Left ventricle myocardium inferior (tissue), 1 donor: ENCODE measurements around the gene GABRG3. TPM values are rescaled to one million over a fixed set of nuclear protein-coding genes. Genes with fewer than 3 reads are reported as not detected.

Experiments used
- DNase-seq: peaks from one replicate; pipeline ENCODE4 v3.0.0-alpha.2; 2020
- H3K27ac ChIP-seq: fragments of 200-600 bp; replicated peaks from 2 replicates; pipeline ENCODE4 v1.8.0; 2021
- H3K27me3 ChIP-seq: fragments of 200-600 bp; 2 replicates; pipeline ENCODE4 v1.8.0; 2021; ENCODE audit warnings: low read depth
- H3K36me3 ChIP-seq: fragments of 200-600 bp; 2 replicates; pipeline ENCODE4 v1.8.0; 2021
- H3K4me1 ChIP-seq: fragments of 200-600 bp; 2 replicates; pipeline ENCODE4 v1.8.0; 2021
- H3K4me3 ChIP-seq: fragments of 200-600 bp; 2 replicates; pipeline ENCODE4 v1.8.0; 2021; ENCODE audit warnings: mild to moderate bottlenecking, moderate library complexity
- H3K9me3 ChIP-seq: fragments of 200-600 bp; replicated peaks from 2 replicates; pipeline ENCODE4 v1.8.0; 2021
- CTCF ChIP-seq: fragments of 200-600 bp; IDR thresholded peaks from 2 replicates; pipeline ENCODE4 v1.8.0; 2021; ENCODE audit warnings: antibody characterized with exemption, mild to moderate bottlenecking, borderline replicate concordance
- intact Hi-C: fragments of 100-400 bp; cut with micrococcal nuclease; formaldehyde crosslinking; loops from one replicate; pipeline ENCODE4 v1.11.0; 2022
- total RNA-seq: library from RNA; stranded (reverse); fragmentation: NEBNext Ultra II Directional; extraction: Animal tissue kit (Norgen Biotek cat#: 25700); gene quantifications from one replicate; pipeline ENCODE4 v1.2.1, GENCODE V29; 2021
- donor health status: DM: no; HTN: yes; CAD: no; lungs with severe emphysema.

The GABRG3 gene
- total RNA-seq, 1 donor from 2014 or later: not detected

- Histone ChIP-seq H3K36me3 (no peaks in the 10 kb centered on the region), H3K27me3 (no peaks in the 10 kb centered on the region), H3K27ac (no peak overlapping the region), H3K4me1 (no peaks in the 10 kb centered on the region), H3K9me3 (peaks cover 7% of the 10 kb centered on the region), H3K4me3 (no peak overlapping the region)
- intact Hi-C loops: no loop called here
- no peak for DNase-seq
- TF ChIP-seq CTCF: no peak
These were observed 470.1 kb downstream of the GABRG3 start for GRCh38 chr15:27441120-27441519.

- H3K36me3 ChIP-seq: no peaks in the 10 kb centered on the region
- no peak for TF ChIP-seq CTCF
- H3K27ac ChIP-seq: no peak overlapping the region
- intact Hi-C loops: no loop called here
- H3K4me1 ChIP-seq: no peaks in the 10 kb centered on the region
- H3K27me3 ChIP-seq: no peaks in the 10 kb centered on the region
- DNase-seq: no peak
- H3K9me3 ChIP-seq: peaks cover 5% of the 10 kb centered on the region
- H3K4me3 ChIP-seq: no peak overlapping the region
These were observed 477.3 kb downstream of the GABRG3 start for GRCh38 chr15:27448234-27448633.

GRCh38 chr15:27448986-27449385, 478.0 kb downstream of the GABRG3 start:
- intact Hi-C loops: no loop called here
- no peaks in the 10 kb centered on the region for H3K36me3 ChIP-seq
- no peaks in the 10 kb centered on the region for H3K4me1 ChIP-seq
- peaks cover 5% of the 10 kb centered on the region for H3K9me3 ChIP-seq
- DNase-seq: no peak
- no peak for TF ChIP-seq CTCF
- no peak overlapping the region for H3K27ac ChIP-seq
- H3K4me3 ChIP-seq: no peak overlapping the region
- no peaks in the 10 kb centered on the region for H3K27me3 ChIP-seq

GRCh38 chr15:27449941-27450340, 479.0 kb downstream of the GABRG3 start:
- intact Hi-C loops: no loop called here
- Histone ChIP-seq H3K27ac (no peak overlapping the region), H3K27me3 (no peaks in the 10 kb centered on the region), H3K4me3 (no peak overlapping the region), H3K9me3 (peaks cover 5% of the 10 kb centered on the region), H3K4me1 (no peaks in the 10 kb centered on the region), H3K36me3 (no peaks in the 10 kb centered on the region)
- no peak for DNase-seq
- no peak for TF ChIP-seq CTCF

GRCh38 chr15:27454281-27455075, 483.5 kb downstream of the GABRG3 start:
- no peak for TF ChIP-seq CTCF
- no peaks in the 10 kb centered on the region for H3K4me1 ChIP-seq
- no peaks in the 10 kb centered on the region for H3K9me3 ChIP-seq
- no peak overlapping the region for H3K4me3 ChIP-seq
- no peaks in the 10 kb centered on the region for H3K36me3 ChIP-seq
- no peaks in the 10 kb centered on the region for H3K27me3 ChIP-seq
- no peak overlapping the region for H3K27ac ChIP-seq
- intact Hi-C loops: no loop called here
- DNase-seq: no peak
